ENCODE measurements around the gene MYO5B.

GRCh38 chr18:49778826-49779465 is 416.0 kb downstream of the MYO5B start:
- TF ChIP-seq POLR2A (IDR thresholded peaks at IDR 0.05; ENCODE audit: borderline replicate concordance, extremely low read depth, insufficient read depth, insufficient read length) (no peak), SIN3A (IDR thresholded peaks at IDR 0.05; ENCODE audit: low read depth) (no peak), CTCF (IDR thresholded peaks at IDR 0.05 in 2 of 3, conservative IDR thresholded peaks at IDR 0.05 in 1 of 3; ENCODE audit: borderline replicate concordance in 1 of 3, insufficient read depth in 1 of 3, low read depth in 2 of 3, low read length in 2 of 3) (no peak), SP1 (IDR thresholded peaks at IDR 0.05; ENCODE audit: low read depth) (no peak), ZFX (IDR thresholded peaks at IDR 0.05) (no peak), MAX (IDR thresholded peaks at IDR 0.05) (no peak), CBX3 (IDR thresholded peaks at IDR 0.05; ENCODE audit: low read depth) (no peak)
